Testis (tissue), 3 donors: ENCODE measurements around the gene HSD17B3. TPM values are rescaled to one million over a fixed set of nuclear protein-coding genes. Genes with fewer than 3 reads are reported as not detected.

ENCODE experiments used
- DNase-seq: peaks from one replicate; pipeline ENCODE4 v3.0.0-alpha.2; 2019
- H3K27ac ChIP-seq, 2 donors: fragments of 200-600 bp; sonication (generic); one replicate each; pipeline ENCODE4 v1.5.1; 2019
- H3K27me3 ChIP-seq: fragments of 200-600 bp; sonication (generic); one replicate; pipeline ENCODE4 v1.5.1; 2019
- H3K36me3 ChIP-seq: fragments of 200-600 bp; sonication (generic); one replicate; pipeline ENCODE4 v1.5.1; 2017; ENCODE audit warnings: low read depth; ENCODE audit errors: missing control alignments
- H3K4me1 ChIP-seq: fragments of 200-600 bp; sonication (generic); one replicate; pipeline ENCODE4 v1.5.1; 2019
- H3K4me3 ChIP-seq, 2 donors: fragments of 200-600 bp; sonication (generic); one replicate each; pipeline ENCODE4 v1.5.1; 2017 to 2019
- H3K9me3 ChIP-seq: fragments of 200-600 bp; sonication (generic); one replicate; pipeline ENCODE4 v1.5.1; 2017
- POLR2A ChIP-seq: fragments of 450-650 bp; IDR thresholded peaks from one replicate; pipeline ENCODE4 v1.6.1; 2017; ENCODE audit warnings: antibody characterized with exemption, mild to moderate bottlenecking, moderate library complexity
- WGBS, 2 donors: methylation state at CpG; one replicate each; pipeline ENCODE4 v1.1.5; 2018; 5-methylcytosine and 5-hydroxymethylcytosine counted together
- intact Hi-C: fragments of 100-400 bp; cut with DNase I; formaldehyde crosslinking; loops from one replicate; pipeline ENCODE4 v1.15.1; 2023; ENCODE audit warnings: low total_unique reads
- polyA plus RNA-seq: library from polyadenylated mRNA; stranded (reverse); fragments of 350-450 nt; fragmentation: Illumina TruSeq; extraction: RNeasy Lipid Tissue Mini Kit (QIAGEN cat#74804); gene quantifications from one replicate; pipeline ENCODE4 v1.2.3, GENCODE V29; 2014; ENCODE audit warnings: low read depth, low replicate concordance; ENCODE audit not compliant: insufficient read depth
- total RNA-seq, 2 donors: library from RNA; depleted of rRNA; stranded (reverse); fragments of >200 nt; gene quantifications; one replicate each; pipeline ENCODE4 v1.2.3, GENCODE V29; 2016
- TF ChIP-seq, protein P1 (sequence below), 3 experiments: fragments of 450-650 bp in 2 of 3; fragments of 200-600 bp in 1 of 3; sonication (generic) in 1 of 3; IDR thresholded peaks; one replicate each; pipeline ENCODE4 v1.5.1; 2016 to 2019; ENCODE audit warnings: antibody characterized with exemption in 3 of 3, mild to moderate bottlenecking in 2 of 3, moderate library complexity in 1 of 3

The HSD17B3 gene
- total and polyA plus RNA-seq, 3 donors from 2014 or later: 103 to 159 (median 104) TPM

DNA sequence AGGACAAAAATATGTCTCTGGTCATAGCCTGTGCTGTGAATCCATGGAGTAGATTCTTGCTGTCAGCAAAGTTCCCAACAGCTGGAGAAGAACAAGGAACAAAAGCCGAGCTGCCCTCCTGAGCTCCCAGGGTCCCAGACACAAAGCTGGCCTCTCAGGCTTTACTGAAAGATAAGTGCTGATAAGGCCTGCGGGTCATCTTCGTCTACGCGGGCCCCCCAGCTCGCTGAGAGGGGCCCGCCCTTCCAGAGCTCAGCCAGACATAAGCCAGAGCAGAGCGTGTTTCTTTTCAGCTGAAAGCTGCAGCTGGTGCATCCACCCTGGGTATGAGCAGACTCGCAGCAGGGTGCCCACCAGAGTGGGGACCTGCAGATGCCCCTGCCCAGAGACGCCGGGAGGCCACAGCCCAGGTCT lies 84.7 kb downstream of the HSD17B3 start:
- WGBS, 2 donors: 8 to 16% methylated on average over 5 to 11 of the region's 11 CpGs

DNA sequence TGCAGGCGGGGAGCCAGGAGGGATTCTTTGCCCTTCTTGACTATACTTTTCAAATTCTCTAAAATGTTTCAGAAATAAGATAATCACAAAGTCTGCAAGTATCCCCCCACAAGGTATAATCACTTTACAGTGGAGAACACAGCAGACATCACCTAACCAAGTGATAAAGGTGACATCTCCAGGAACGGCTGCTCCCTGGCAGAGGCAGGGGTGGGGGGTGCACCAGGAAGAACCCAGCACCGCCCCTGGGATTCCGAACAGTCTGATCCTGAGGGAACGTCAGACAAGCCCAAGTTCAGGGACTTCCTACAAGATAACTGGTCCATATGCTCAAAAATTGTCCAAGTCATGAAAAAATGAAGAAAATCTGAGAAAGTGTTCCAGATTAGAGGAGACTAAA lies 85.4 kb downstream of the HSD17B3 start:
- H3K27ac ChIP-seq: peak overlapping the region; percentile 80 to 84
- no peaks in the 10 kb centered on the region for H3K27me3 ChIP-seq
- WGBS, 2 donors: 35 to 37% methylated on average over 5 of the region's 5 CpGs
- peak; percentile 56 for DNase-seq
- H3K9me3 ChIP-seq: no peaks in the 10 kb centered on the region
- H3K36me3 ChIP-seq: no peaks in the 10 kb centered on the region
- no peak for TF ChIP-seq POLR2A
- TF ChIP-seq, protein P1, sequence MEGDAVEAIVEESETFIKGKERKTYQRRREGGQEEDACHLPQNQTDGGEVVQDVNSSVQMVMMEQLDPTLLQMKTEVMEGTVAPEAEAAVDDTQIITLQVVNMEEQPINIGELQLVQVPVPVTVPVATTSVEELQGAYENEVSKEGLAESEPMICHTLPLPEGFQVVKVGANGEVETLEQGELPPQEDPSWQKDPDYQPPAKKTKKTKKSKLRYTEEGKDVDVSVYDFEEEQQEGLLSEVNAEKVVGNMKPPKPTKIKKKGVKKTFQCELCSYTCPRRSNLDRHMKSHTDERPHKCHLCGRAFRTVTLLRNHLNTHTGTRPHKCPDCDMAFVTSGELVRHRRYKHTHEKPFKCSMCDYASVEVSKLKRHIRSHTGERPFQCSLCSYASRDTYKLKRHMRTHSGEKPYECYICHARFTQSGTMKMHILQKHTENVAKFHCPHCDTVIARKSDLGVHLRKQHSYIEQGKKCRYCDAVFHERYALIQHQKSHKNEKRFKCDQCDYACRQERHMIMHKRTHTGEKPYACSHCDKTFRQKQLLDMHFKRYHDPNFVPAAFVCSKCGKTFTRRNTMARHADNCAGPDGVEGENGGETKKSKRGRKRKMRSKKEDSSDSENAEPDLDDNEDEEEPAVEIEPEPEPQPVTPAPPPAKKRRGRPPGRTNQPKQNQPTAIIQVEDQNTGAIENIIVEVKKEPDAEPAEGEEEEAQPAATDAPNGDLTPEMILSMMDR (IDR thresholded peaks at IDR 0.05): no peak
- H3K4me1 ChIP-seq: peaks cover 28% of the 10 kb centered on the region
- no peak overlapping the region for H3K4me3 ChIP-seq
- intact Hi-C loops: no loop called here

More for the DNA sequence above, 84.7 kb downstream of the HSD17B3 start:
- TF ChIP-seq POLR2A: no peak
- TF ChIP-seq, protein P1 (IDR thresholded peaks at IDR 0.05): no peak
- peak overlapping the region in 1 of 2 donors; percentile 66 for H3K4me3 ChIP-seq
- no peaks in the 10 kb centered on the region for H3K36me3 ChIP-seq
- no peaks in the 10 kb centered on the region for H3K9me3 ChIP-seq
- peak overlapping the region; percentile 80 to 84 for H3K27ac ChIP-seq
- intact Hi-C loops: no loop called here
- peaks cover 28% of the 10 kb centered on the region for H3K4me1 ChIP-seq
- peak; percentile 82 for DNase-seq
- H3K27me3 ChIP-seq: no peaks in the 10 kb centered on the region

DNA sequence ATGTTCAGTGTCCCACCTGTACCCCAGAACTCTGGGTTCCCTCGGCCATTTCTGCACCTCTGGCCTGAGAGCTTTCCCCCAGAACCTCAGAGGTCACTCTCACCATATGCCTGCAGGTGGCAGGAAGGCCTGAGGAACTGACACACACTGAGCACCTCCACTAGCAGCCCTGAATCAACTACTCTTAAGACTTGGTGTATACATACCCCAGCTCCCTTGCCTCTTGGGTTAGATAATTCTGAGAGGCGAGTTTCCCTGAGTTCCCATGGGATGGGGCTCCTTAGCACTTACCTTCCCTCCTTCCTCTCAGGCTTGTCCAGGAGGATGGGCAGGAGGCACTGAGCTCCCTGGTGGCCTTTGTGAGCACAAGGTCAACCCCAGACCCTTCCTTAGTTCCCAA lies 86.1 kb downstream of the HSD17B3 start:
- 76 to 90% methylated on average over 2 of the region's 2 CpGs for WGBS, 2 donors
- intact Hi-C loops: no loop called here
- DNase-seq: no peak
- peaks cover 28% of the 10 kb centered on the region for H3K4me1 ChIP-seq
- peak overlapping the region; percentile 71 to 84 for H3K27ac ChIP-seq
- no peak overlapping the region for H3K4me3 ChIP-seq
- H3K27me3 ChIP-seq: no peaks in the 10 kb centered on the region
- H3K36me3 ChIP-seq: no peaks in the 10 kb centered on the region
- H3K9me3 ChIP-seq: no peaks in the 10 kb centered on the region
- TF ChIP-seq, protein P1 (IDR thresholded peaks at IDR 0.05): no peak
- TF ChIP-seq POLR2A: no peak

DNA sequence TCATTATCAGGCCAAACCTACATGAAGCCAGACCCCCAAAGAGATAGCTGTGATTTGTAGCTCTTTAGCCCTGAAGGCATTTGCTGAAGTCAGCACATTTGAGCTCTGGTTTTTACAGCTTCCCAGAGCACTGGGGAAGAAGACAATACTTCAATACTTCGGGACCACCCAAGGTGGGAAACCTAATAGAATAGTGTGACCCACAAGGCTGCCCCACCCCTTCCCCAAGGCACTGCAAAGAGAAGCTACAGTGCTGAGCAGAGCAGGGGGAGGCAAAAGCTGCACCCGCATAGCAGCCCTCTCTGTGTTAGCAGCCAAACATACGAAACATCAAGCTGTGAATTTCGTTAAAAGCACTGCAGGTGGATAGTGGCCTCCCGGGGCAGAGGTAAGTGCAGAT lies 87.3 kb downstream of the HSD17B3 start:
- 67 to 70% methylated on average over 5 of the region's 5 CpGs for WGBS, 2 donors
- Histone ChIP-seq H3K9me3 (no peaks in the 10 kb centered on the region), H3K4me3 (no peak overlapping the region), H3K27ac (no peak overlapping the region), H3K27me3 (no peaks in the 10 kb centered on the region), H3K36me3 (no peaks in the 10 kb centered on the region), H3K4me1 (peaks cover 28% of the 10 kb centered on the region)
- TF ChIP-seq, protein P1 (IDR thresholded peaks at IDR 0.05): no peak
- TF ChIP-seq POLR2A: no peak
- no peak for DNase-seq
- intact Hi-C loops: no loop called here
